HG03135 (cell line): Measurements from ENCODE around the gene PFKM.

Experiments used
- ATAC-seq: cut with Tn5 transposase; IDR thresholded peaks from one replicate; pipeline ENCODE4 v1.9.1; 2021; ENCODE audit warnings: mild to moderate bottlenecking, moderate library complexity; ENCODE audit not compliant: unreplicated experiment

Gene PFKM

GRCh38 chr12:48184549-48184922, 65.4 kb downstream of the PFKM start:
- no peak for ATAC-seq

GRCh38 chr12:48185181-48185919, 66.2 kb downstream of the PFKM start:
- ATAC-seq = no peak

- no peak for ATAC-seq
Observed at GRCh38 chr12:48187916-48188695, 68.9 kb downstream of the PFKM start.

- ATAC-seq = no peak
Observed at GRCh38 chr12:48189331-48190125, 70.4 kb downstream of the PFKM start.

GRCh38 chr12:48191096-48191495, 71.9 kb downstream of the PFKM start:
- ATAC-seq = no peak

- ATAC-seq = no peak
Observed at GRCh38 chr12:48192861-48193260, 73.7 kb downstream of the PFKM start.

GRCh38 chr12:48193623-48194022, 74.5 kb downstream of the PFKM start:
- no peak for ATAC-seq

- ATAC-seq = no peak
Observed at GRCh38 chr12:48194799-48195201, 75.6 kb downstream of the PFKM start.
